ENCODE results near the gene HHLA2.

DNA sequence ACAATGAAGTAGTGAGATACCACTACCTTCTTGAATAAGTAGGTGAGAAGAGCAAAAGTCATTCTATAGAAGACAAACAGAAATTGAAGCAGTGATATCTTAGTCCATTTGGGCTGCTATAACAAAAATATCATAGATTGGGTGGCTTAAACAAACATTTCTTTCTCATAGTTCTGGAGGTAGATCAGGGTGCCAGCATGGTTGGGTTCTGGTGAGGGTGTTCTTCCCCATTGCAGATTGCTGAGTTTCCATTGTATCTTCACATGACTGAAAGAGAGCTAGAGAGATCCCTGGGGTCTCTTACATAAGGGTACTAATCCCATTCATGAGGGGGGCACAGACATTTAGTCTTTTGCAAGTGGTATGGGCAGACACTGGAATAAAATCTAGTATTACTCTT is 41.2 kb upstream of the HHLA2 start:
- TF ChIP-seq, protein P1, sequence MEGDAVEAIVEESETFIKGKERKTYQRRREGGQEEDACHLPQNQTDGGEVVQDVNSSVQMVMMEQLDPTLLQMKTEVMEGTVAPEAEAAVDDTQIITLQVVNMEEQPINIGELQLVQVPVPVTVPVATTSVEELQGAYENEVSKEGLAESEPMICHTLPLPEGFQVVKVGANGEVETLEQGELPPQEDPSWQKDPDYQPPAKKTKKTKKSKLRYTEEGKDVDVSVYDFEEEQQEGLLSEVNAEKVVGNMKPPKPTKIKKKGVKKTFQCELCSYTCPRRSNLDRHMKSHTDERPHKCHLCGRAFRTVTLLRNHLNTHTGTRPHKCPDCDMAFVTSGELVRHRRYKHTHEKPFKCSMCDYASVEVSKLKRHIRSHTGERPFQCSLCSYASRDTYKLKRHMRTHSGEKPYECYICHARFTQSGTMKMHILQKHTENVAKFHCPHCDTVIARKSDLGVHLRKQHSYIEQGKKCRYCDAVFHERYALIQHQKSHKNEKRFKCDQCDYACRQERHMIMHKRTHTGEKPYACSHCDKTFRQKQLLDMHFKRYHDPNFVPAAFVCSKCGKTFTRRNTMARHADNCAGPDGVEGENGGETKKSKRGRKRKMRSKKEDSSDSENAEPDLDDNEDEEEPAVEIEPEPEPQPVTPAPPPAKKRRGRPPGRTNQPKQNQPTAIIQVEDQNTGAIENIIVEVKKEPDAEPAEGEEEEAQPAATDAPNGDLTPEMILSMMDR (IDR thresholded peaks at IDR 0.05; ENCODE audit: low read depth, low read length): no peak
- TF ChIP-seq POLR2A (IDR thresholded peaks at IDR 0.05; ENCODE audit: extremely low read depth, insufficient read length) (no peak), MYC (IDR thresholded peaks at IDR 0.05; ENCODE audit: low read depth, low read length) (no peak)
- TF ChIP-seq, protein P2, sequence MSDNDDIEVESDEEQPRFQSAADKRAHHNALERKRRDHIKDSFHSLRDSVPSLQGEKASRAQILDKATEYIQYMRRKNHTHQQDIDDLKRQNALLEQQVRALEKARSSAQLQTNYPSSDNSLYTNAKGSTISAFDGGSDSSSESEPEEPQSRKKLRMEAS (IDR thresholded peaks at IDR 0.05; ENCODE audit: low read depth, low read length): no peak

Data from NB4 (cell line).